ENCODE results near the gene MTA2.
"Not testable (repeated sequence)": the region's sequence is repeated elsewhere in the genome, so short reads cannot be mapped to it uniquely, and the experiment has no call there.

MTA2 gene

GRCh38 chr11:62574363-62575071 is 27.1 kb downstream of the MTA2 start:
- TF ChIP-seq, protein P1, sequence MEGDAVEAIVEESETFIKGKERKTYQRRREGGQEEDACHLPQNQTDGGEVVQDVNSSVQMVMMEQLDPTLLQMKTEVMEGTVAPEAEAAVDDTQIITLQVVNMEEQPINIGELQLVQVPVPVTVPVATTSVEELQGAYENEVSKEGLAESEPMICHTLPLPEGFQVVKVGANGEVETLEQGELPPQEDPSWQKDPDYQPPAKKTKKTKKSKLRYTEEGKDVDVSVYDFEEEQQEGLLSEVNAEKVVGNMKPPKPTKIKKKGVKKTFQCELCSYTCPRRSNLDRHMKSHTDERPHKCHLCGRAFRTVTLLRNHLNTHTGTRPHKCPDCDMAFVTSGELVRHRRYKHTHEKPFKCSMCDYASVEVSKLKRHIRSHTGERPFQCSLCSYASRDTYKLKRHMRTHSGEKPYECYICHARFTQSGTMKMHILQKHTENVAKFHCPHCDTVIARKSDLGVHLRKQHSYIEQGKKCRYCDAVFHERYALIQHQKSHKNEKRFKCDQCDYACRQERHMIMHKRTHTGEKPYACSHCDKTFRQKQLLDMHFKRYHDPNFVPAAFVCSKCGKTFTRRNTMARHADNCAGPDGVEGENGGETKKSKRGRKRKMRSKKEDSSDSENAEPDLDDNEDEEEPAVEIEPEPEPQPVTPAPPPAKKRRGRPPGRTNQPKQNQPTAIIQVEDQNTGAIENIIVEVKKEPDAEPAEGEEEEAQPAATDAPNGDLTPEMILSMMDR (IDR thresholded peaks at IDR 0.05; ENCODE audit: low read depth, low read length) = no peak
- in situ Hi-C loops (cut with HindIII; ENCODE audit: low sequenced_read_pairs) = no loop called here
- DNase-seq (ENCODE audit: low read depth, low spot score) = no peak

DNA sequence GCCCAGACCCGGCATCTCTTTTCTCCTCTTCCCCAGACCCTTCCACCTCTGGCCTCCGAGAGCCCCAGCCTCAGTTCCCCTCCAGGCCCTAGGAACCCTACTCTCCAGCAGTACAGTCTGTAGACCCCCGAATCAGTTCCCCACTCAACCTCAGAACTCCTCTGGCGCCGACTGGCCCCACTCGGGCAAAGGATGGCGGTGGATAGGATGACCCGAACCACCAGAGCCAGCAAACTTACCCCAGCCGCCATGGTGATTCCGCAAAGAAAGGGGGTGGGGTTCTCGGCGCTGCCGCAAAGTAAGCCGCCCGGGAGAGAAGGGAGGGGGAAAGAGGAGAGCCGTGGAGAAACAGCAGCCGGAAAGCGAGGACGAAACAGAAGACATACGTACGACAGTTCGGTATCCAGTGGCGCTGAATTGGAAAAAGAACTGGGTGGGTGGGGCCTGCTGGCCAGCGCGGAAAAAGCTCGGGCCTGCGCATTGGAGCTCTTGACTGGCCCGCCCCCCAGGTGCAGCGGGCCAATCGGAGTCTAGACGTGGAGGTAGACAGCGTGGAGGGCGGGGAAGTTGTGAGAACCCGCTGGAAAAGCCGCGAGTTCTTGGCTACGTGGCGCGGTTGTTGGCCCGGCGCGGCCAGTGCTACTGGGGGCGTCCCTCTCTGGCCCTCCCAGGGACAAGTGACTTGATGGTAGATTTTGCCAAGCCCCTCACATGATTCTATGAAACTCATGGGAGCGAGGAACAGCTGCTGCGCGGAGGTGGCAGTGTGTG is 27.9 kb downstream of the MTA2 start, which contains the start of gene EEF1G:
Gene EEF1G (minus strand): TSS at position 300 of the 771 bp plus-strand sequence. CDS start 49 bp downstream, at position 251.
- peak; percentile 100 for DNase-seq (ENCODE audit: low read depth, low spot score)
- TF ChIP-seq, protein P1 (IDR thresholded peaks at IDR 0.05; ENCODE audit: low read depth, low read length) = no peak
- H3K4me3 ChIP-seq (ENCODE audit: low read depth, low read length) = peak within 1 kb of the TSS; percentile 99
- in situ Hi-C loops (cut with HindIII; ENCODE audit: low sequenced_read_pairs) = no loop called here

More at GRCh38 chr11:62574363-62575071, 27.1 kb downstream of the MTA2 start:
- H3K4me3 ChIP-seq (ENCODE audit: low read depth, low read length) = peak overlapping the region; percentile 99

GRCh38 chr11:62573006-62573591 is 28.6 kb downstream of the MTA2 start:
- peak overlapping the region; percentile 99 for H3K4me3 ChIP-seq (ENCODE audit: low read depth, low read length)
- peak; percentile 18 for DNase-seq (ENCODE audit: low read depth, low spot score)
- in situ Hi-C loops (cut with HindIII; ENCODE audit: low sequenced_read_pairs) = no loop called here
- TF ChIP-seq, protein P1 (IDR thresholded peaks at IDR 0.05; ENCODE audit: low read depth, low read length) = no peak

DNA sequence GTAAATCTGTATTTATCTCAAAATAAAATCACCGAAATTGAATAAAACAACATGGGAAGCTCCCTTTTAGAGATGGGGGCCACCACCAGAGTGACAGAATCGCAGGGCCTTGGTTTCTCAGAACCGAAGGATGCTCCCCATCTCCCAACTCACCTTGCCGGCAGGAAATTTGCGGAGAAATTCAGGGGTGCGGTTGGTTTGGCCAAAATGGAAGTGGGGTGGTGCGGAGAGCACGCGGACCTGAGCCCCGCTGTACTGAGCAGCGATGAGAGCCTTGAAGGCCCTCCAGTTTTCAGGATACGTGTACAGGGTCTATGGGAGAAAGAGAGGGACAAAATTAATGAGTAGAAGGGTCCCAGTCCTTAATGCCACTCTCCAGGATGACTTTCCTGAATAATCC is 29.2 kb downstream of the MTA2 start:
- peak overlapping the region; percentile 99 for H3K4me3 ChIP-seq (ENCODE audit: low read depth, low read length)
- in situ Hi-C loops (cut with HindIII; ENCODE audit: low sequenced_read_pairs) = no loop called here
- DNase-seq (ENCODE audit: low read depth, low spot score) = no peak
- TF ChIP-seq, protein P1 (IDR thresholded peaks at IDR 0.05; ENCODE audit: low read depth, low read length) = no peak

- H3K4me3 ChIP-seq (ENCODE audit: low read depth, low read length); in situ Hi-C loops (cut with HindIII; ENCODE audit: low sequenced_read_pairs); DNase-seq (ENCODE audit: low read depth, low spot score): not testable (repeated sequence)
Observed at GRCh38 chr11:62571493-62571892, 30.2 kb downstream of the MTA2 start.

- H3K4me3 ChIP-seq (ENCODE audit: low read depth, low read length); in situ Hi-C loops (cut with HindIII; ENCODE audit: low sequenced_read_pairs); DNase-seq (ENCODE audit: low read depth, low spot score): not testable (repeated sequence)
Observed at GRCh38 chr11:62570903-62571302, 30.8 kb downstream of the MTA2 start.

DNA sequence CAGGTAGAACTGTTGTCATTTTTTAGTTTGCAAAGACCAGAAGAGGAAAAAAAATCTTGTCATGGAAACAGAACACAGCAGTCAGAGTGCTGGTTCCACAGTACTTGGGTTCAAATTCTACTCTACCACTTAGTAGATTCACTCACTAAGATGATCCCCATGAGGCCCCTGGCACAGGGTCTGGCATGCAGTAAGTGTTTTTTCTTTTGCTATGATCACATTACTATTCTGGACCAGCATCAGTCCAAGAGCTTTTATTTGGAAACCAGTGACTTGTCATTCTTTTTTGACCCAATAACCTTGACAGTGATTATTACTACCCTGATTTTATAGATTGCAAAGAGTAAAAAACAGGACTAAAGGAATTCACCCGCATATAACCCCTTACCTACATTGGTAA is 32.1 kb downstream of the MTA2 start:
- H3K4me3 ChIP-seq (ENCODE audit: low read depth, low read length) = no peak overlapping the region
- no peak for DNase-seq (ENCODE audit: low read depth, low spot score)
- TF ChIP-seq, protein P1 (IDR thresholded peaks at IDR 0.05; ENCODE audit: low read depth, low read length) = no peak
- in situ Hi-C loops (cut with HindIII; ENCODE audit: low sequenced_read_pairs) = no loop called here
